Measurements from ENCODE around the gene HS1BP3.

DNA sequence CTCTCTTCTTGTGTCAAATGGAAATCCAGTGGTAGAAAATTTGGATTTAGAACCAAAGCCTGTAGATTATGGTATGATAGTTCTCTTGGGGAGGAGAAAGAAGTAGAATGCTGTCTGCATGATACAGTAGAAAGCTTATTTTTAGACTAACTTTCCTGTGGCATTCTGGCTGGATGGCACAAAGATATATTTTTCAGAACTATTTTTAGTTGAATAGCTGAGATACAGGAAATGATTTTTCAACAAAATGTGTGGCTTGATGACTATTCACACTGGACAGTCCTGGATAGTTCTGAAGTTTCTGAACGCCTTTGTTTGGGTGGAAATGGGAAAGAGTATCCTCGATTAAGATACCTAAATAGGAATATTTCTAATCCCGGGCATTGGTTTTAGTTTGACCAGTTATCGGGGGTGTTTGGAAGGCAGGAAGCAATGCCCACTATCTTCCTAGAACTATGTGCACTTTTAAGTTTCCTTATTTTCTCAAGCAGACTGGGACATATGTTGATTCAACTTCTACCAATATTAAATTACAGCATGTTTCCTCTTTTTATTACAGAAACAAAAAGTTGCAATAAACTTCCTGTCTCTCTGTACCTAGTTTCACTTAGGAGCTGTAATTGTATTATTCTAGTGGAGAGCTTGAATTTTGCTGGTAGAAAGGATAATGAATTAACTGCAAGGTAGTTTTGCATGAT, 48.2 kb upstream of the HS1BP3 start:
- TF ChIP-seq, protein P1, sequence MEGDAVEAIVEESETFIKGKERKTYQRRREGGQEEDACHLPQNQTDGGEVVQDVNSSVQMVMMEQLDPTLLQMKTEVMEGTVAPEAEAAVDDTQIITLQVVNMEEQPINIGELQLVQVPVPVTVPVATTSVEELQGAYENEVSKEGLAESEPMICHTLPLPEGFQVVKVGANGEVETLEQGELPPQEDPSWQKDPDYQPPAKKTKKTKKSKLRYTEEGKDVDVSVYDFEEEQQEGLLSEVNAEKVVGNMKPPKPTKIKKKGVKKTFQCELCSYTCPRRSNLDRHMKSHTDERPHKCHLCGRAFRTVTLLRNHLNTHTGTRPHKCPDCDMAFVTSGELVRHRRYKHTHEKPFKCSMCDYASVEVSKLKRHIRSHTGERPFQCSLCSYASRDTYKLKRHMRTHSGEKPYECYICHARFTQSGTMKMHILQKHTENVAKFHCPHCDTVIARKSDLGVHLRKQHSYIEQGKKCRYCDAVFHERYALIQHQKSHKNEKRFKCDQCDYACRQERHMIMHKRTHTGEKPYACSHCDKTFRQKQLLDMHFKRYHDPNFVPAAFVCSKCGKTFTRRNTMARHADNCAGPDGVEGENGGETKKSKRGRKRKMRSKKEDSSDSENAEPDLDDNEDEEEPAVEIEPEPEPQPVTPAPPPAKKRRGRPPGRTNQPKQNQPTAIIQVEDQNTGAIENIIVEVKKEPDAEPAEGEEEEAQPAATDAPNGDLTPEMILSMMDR (IDR thresholded peaks at IDR 0.05 in 8 of 11, conservative IDR thresholded peaks at IDR 0.05 in 3 of 11): no peak
- TF ChIP-seq POLR2A (IDR thresholded peaks at IDR 0.05): no peak

Measured in spleen (tissue), 7 donors.